KMS-11 (cell line): ENCODE data around the gene GALNT10.

ENCODE experiments used
- H2AFZ ChIP-seq: fragments of 200-600 bp; sonication (generic); 2 replicates; pipeline ENCODE4 v1.6.1; 2016; ENCODE audit warnings: antibody characterized with exemption, mixed run types, low read depth
- H3K27ac ChIP-seq: fragments of 200-600 bp; sonication (generic); 2 replicates; pipeline ENCODE4 v1.6.1; 2016; ENCODE audit warnings: mild to moderate bottlenecking, mixed run types
- H3K27me3 ChIP-seq: fragments of 200-600 bp; sonication (generic); 2 replicates; pipeline ENCODE4 v1.6.1; 2017; ENCODE audit warnings: mild to moderate bottlenecking, low read depth, mixed run types, moderate library complexity; ENCODE audit not compliant: insufficient read depth
- H3K36me3 ChIP-seq: fragments of 200-600 bp; sonication (generic); 2 replicates; pipeline ENCODE4 v1.6.1; 2017; ENCODE audit warnings: mild to moderate bottlenecking, mixed run types; ENCODE audit not compliant: insufficient read depth
- H3K4me1 ChIP-seq: fragments of 200-600 bp; sonication (generic); 2 replicates; pipeline ENCODE4 v1.6.1; 2016; ENCODE audit warnings: mild to moderate bottlenecking, low read depth, mixed run types; ENCODE audit not compliant: poor library complexity, severe bottlenecking
- H3K4me2 ChIP-seq: fragments of 200-600 bp; sonication (generic); 2 replicates; pipeline ENCODE4 v1.7.0; 2016; ENCODE audit warnings: mild to moderate bottlenecking, mixed run types
- H3K4me3 ChIP-seq: fragments of 200-600 bp; sonication (generic); IDR thresholded peaks from 2 replicates; pipeline ENCODE4 v1.6.1; 2017; ENCODE audit warnings: low read depth, low read length, mixed read lengths; ENCODE audit not compliant: insufficient read depth
- H3K79me2 ChIP-seq: fragments of 200-600 bp; sonication (generic); 2 replicates; pipeline ENCODE4 v1.6.1; 2016; ENCODE audit warnings: low read depth, mixed run types; ENCODE audit not compliant: insufficient read depth
- H3K9ac ChIP-seq: fragments of 200-600 bp; sonication (generic); 2 replicates; pipeline ENCODE4 v1.6.1; 2016; ENCODE audit warnings: mild to moderate bottlenecking, mixed run types
- H4K20me1 ChIP-seq: fragments of 200-600 bp; sonication (generic); 2 replicates; pipeline ENCODE4 v1.6.1; 2016; ENCODE audit warnings: mild to moderate bottlenecking, mixed run types; ENCODE audit not compliant: insufficient read depth
- CTCF ChIP-seq: fragments of 200-600 bp; sonication (generic); conservative IDR thresholded peaks from 2 replicates; pipeline ENCODE4 v1.6.1; 2017; ENCODE audit warnings: low read depth, mild to moderate bottlenecking, antibody characterized with exemption, low read length, moderate library complexity, mixed read lengths

GALNT10 gene

GRCh38 chr5:154251529-154251928 lies 61.0 kb downstream of the GALNT10 start:
- H3K4me1 ChIP-seq, result no peaks in the 10 kb centered on the region
- no peak for TF ChIP-seq CTCF
- no peak overlapping the region for H2AFZ ChIP-seq
- no peaks in the 10 kb centered on the region for H4K20me1 ChIP-seq
- no peaks in the 10 kb centered on the region for H3K27me3 ChIP-seq
- H3K27ac ChIP-seq, result no peak overlapping the region
- no peak overlapping the region for H3K4me2 ChIP-seq
- no peaks in the 10 kb centered on the region for H3K36me3 ChIP-seq
- no peak overlapping the region for H3K4me3 ChIP-seq
- no peaks in the 10 kb centered on the region for H3K79me2 ChIP-seq
- no peak overlapping the region for H3K9ac ChIP-seq

- Histone ChIP-seq H2AFZ (no peak overlapping the region), H3K4me3 (no peak overlapping the region), H3K79me2 (no peaks in the 10 kb centered on the region), H3K27ac (no peak overlapping the region), H3K4me2 (no peak overlapping the region), H3K27me3 (no peaks in the 10 kb centered on the region), H4K20me1 (no peaks in the 10 kb centered on the region), H3K36me3 (no peaks in the 10 kb centered on the region), H3K9ac (no peak overlapping the region), H3K4me1 (no peaks in the 10 kb centered on the region)
- TF ChIP-seq CTCF, result no peak
Observed at GRCh38 chr5:154253807-154254206, 63.3 kb downstream of the GALNT10 start.

- no peak overlapping the region for H3K4me3 ChIP-seq
- TF ChIP-seq CTCF, result no peak
- no peak overlapping the region for H2AFZ ChIP-seq
- no peaks in the 10 kb centered on the region for H4K20me1 ChIP-seq
- H3K27ac ChIP-seq, result no peak overlapping the region
- no peaks in the 10 kb centered on the region for H3K27me3 ChIP-seq
- H3K4me2 ChIP-seq, result no peak overlapping the region
- no peaks in the 10 kb centered on the region for H3K79me2 ChIP-seq
- no peak overlapping the region for H3K9ac ChIP-seq
- no peaks in the 10 kb centered on the region for H3K4me1 ChIP-seq
- no peaks in the 10 kb centered on the region for H3K36me3 ChIP-seq
Observed at GRCh38 chr5:154254896-154255295, 64.4 kb downstream of the GALNT10 start.

GRCh38 chr5:154257046-154257445 lies 66.5 kb downstream of the GALNT10 start:
- no peak for TF ChIP-seq CTCF
- no peaks in the 10 kb centered on the region for H3K27me3 ChIP-seq
- no peaks in the 10 kb centered on the region for H3K79me2 ChIP-seq
- no peak overlapping the region for H3K27ac ChIP-seq
- H3K4me3 ChIP-seq, result no peak overlapping the region
- H4K20me1 ChIP-seq, result no peaks in the 10 kb centered on the region
- no peak overlapping the region for H3K9ac ChIP-seq
- no peaks in the 10 kb centered on the region for H3K36me3 ChIP-seq
- H2AFZ ChIP-seq, result no peak overlapping the region
- H3K4me2 ChIP-seq, result no peak overlapping the region
- H3K4me1 ChIP-seq, result no peaks in the 10 kb centered on the region
